ENCODE data around the gene ARL16.

The ARL16 gene

DNA sequence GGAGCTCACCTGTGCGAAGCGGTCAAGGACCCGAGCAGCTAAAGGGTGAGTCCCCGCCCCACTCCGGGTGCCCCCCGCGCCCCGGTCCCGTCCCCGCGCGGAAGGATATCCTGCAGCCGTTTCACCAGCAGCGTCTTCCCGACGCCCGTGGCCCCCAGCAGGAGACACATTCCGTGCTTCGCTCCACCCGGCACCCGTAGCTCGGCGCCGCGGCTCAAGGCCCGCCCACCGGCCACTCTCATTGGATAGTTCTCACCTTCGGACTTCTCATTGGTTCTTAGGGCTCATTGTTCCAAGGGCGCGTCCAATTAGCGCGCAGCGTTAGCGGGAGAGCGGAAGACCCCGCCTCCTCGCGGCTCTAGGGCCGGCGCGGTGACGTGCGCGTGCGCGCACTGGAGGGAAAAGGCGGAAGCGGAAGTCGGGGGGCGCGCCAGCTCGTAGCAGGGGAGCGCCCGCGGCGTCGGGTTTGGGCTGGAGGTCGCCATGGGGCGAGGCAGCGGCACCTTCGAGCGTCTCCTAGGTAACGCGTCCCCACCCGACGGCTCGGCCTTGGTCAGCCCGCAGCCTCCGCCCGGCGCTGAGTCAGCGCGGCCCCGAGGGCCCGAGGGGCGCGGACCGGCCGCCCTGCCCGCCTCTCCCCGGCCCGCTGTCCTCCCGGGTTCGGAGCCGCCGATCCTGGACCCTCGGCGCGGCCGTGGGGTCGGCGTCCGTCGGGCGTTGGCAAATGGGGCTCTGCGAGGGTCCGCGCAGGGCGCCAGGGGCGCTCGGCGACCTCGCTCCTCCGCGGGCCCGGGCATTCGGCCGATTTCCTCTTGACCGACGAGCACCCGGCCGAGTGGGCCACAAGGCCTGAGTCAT lies at the start of gene ARL16, which contains the start of gene HGS:
TSS of gene ARL16 (minus strand) at position 214 of the 858 bp plus-strand sequence. CDS start at position 170, 44 bp downstream.
TSS of gene HGS (plus strand) at position 428 of the 858 bp plus-strand sequence. CDS start at position 484, 56 bp downstream.
- peak; percentile 97 for DNase-seq

- no peak for DNase-seq
Observed at GRCh38 chr17:81727324-81728031, 43.9 kb upstream of the ARL16 start.

DNA sequence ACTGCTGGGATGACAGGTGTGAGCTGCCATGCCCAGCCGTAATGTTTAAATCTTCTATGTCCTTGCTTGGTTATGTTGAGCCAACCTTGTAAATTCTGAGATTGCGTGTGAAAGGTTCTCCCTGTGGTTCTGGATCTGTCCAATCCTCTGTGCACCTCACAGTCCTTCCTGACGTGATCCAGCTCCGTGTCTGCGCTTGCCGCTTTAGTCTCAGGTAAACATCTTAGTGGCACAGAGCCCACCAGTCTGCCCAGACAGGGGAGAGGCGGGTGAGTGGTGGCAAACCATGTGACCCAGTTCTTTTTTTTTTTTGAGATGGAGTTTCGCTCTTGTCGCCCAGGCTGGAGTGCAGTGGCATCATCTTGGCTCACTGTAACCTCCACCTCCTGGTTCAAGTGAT lies 42.4 kb upstream of the ARL16 start:
- no peak for DNase-seq

- DNase-seq: no peak
Observed at GRCh38 chr17:81725439-81725838, 41.8 kb upstream of the ARL16 start.

GRCh38 chr17:81723651-81724209 lies 40.1 kb upstream of the ARL16 start:
- DNase-seq: no peak

GRCh38 chr17:81722184-81723120 lies 38.9 kb upstream of the ARL16 start:
- DNase-seq: no peak

GRCh38 chr17:81720267-81721071 lies 36.9 kb upstream of the ARL16 start:
- DNase-seq: no peak

DNA sequence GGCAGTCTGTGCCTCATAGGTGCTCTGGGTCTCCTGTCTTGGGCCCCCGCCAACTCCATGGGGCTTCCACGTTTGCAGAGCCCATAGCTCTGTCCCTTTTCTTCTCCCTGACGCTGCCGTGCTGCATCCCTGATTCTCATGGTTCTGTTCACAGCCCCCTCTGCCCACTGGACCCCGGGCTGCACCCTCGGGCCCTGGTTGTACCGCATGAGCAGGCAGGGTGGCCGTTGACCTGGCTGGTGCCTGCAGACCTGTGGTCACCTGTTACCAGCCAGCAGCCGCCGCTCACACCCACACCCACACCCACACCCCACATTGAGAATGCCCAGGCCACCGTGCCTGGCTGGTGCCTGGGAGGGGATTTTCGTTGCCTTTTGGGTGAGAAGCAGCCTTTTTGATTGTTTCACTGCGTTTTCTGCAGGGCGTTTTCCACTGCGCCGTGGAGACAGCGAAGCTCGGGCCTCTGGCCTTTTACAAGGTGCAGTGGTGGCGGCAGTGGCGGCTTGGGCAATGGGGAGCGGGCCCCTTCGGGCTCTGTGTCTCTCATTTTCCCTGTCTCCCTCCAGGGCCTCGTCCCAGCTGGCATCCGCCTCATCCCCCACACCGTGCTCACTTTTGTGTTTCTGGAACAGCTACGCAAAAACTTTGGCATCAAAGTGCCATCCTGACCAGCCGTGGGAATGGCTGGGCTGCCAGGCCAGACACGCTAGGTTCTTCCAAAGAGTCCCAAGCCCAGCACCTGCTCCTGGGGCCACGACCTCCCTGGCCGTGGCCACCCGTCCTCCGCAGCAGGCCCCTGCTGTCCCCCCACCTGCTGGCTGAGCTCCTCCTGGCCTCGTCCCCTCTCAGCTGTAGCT lies 36.0 kb upstream of the ARL16 start:
- no peak for DNase-seq

DNA sequence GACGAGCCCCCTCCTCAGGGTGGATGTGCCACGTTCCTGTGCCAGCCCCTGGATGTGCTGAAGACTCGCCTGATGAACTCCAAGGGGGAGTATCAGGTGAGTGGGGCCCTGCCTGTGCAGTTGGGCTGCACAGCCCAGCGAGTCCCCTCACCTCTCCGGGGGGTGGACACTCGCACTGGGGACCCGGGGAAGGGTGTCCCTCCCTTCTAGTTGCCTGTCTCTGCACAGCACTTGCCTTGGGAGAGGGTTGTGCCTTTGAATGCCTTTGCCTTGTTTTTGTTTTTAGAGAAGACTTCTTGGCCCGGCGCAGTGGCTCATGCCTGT lies 34.1 kb upstream of the ARL16 start:
- no peak for DNase-seq

DNA sequence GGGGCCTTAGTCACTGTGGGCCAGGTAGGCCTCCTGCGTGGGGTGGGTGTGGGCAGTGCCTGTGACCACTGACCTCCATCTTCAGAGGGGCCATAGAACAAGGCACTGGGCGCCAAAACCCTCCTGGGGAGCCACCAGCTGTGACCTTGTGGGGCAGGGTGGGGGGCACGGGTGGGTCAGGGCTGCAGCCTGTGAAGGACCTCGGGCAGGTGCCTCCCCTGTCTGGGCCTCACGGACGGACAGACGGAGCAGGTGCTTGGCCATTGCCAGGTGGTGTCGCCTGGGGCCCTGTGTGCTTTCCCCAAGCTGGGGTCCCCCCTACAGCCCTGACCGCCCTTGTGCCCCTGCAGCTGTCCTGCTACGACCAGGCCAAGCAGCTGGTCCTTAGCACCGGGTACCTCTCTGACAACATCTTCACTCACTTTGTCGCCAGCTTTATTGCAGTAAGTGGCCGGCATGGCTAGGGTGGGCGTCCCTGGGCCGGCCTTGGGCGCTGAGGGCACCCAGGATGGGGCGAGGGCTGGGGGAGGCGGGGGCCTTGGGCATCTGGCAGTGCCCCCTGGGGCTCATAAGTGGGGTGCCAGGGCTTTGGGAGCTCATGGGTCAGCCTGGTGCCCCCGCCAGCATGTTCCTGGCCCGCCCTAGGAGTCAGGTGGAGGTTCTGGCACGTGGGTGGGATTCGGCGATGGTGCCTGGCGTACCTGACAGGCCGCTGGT lies 33.6 kb upstream of the ARL16 start:
- no peak for DNase-seq

GRCh38 chr17:81716674-81716996 lies 33.0 kb upstream of the ARL16 start:
- no peak for DNase-seq

- no peak for DNase-seq
Observed at GRCh38 chr17:81715872-81716673, 32.5 kb upstream of the ARL16 start.

- no peak for DNase-seq
Observed at GRCh38 chr17:81715107-81715871, 31.7 kb upstream of the ARL16 start.

DNA sequence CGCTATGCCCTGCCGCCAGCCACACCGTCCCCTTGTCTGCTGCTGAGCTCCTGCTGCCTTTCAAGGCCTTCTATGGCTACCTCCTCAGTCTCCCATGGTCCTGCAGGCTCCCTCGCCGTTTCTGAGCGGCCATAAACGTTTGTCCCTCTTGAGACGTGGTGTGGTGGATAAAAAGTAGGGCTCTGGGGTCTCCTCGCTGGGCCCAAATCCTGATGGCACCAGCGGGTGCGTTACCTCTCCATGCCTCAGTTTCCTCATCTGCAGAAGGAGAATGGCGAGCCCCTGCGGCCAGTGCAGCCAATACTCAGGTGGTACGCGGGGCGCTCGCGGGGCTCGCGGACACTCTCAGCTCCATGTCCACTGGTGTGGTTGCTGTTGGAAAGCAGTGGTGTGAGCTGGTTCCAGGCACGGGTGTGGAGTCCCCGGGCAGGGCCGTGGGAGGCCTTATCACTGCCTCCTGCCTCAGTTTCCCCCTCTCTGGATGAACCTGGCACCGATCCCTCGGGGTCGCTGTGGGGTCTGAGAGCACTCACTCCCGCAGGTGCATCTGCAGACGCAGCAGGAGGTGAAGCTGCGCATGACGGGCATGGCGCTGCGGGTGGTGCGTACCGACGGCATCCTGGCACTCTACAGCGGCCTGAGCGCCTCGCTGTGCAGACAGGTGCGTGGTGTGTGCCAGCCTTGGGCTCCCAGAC lies 31.0 kb upstream of the ARL16 start:
- DNase-seq: no peak

DNA sequence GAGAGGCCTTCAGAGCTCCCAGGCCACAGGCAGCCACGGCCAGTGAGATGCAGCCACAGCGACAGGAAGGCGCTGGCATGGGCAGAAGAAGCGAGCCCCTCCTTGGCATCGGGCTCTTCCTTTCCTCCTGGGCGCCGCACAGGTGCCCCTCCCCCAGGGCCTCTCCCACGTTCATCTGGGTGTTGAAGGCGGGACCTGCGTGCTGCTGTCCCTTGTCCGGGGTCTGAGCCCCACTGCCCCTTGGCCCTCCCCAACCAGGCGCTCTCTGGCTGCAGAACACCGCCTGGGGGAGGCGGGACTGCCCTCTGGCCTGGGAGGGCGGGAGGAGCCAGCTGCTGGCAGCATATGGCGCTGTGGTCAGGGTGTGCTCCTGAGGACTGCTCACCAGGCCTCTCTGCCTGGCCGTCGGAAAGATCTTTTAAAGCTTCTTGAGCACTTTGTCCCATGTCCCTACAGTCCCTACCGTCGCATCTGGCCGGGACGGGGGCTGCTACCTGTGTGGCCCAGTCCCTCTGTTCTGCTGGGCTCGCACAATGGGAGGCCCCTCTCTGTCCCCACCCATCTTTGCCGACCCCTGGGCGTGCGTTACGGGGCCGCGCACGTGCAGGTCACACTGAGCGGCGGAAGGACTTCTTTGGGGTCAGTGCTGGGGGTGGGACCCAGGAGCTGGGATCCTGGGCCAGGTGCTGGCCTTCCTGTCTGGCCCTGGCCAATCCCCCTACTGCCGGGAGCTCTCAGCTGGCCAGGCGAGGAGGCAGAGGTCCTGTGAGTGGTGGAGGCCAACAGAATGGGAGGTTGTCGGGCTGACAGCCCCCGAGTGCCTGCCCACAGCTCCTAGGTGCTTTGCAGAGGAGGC lies 30.2 kb upstream of the ARL16 start:
- DNase-seq: no peak

GRCh38 chr17:81713004-81713555 lies 29.5 kb upstream of the ARL16 start:
- DNase-seq: no peak

Measured in stimulated activated CD4-positive, alpha-beta T cell treated with anti-CD3 and anti-CD28 coated beads, Interleukin-4, amount 100 ng/mL, for 24 hours (primary cell).